Ovary (tissue), 9 donors: ENCODE data around the gene FUBP3. TPM values are rescaled to one million over a fixed set of nuclear protein-coding genes. Genes with fewer than 3 reads are reported as not detected.

ENCODE experiments used
- DNase-seq, 5 donors: peaks; one replicate each; pipeline ENCODE4 v3.0.0-alpha.2; 2019 to 2020
- H3K27ac ChIP-seq, 2 donors: fragments of 200-600 bp; one replicate each; pipeline versions ENCODE4 v1.5.1 to v1.8.0; 2019 to 2022
- H3K27me3 ChIP-seq: fragments of 200-600 bp; one replicate; pipeline ENCODE4 v1.8.0; 2022
- H3K36me3 ChIP-seq: fragments of 200-600 bp; sonication (generic); one replicate; pipeline ENCODE4 v1.5.1; 2019
- H3K4me1 ChIP-seq: one replicate; pipeline ENCODE4 v1.8.1; 2013; ENCODE audit warnings: mild to moderate bottlenecking, moderate library complexity; ENCODE audit not compliant: insufficient read depth
- H3K4me3 ChIP-seq: fragments of 200-600 bp; sonication (generic); one replicate; pipeline ENCODE4 v1.5.1; 2017
- H3K9me3 ChIP-seq, 2 donors: fragments of 200-600 bp in 1 of 2; sonication (generic) in 1 of 2; one replicate each; pipeline versions ENCODE4 v1.5.1 to v1.8.1; 2013 to 2019; ENCODE audit warnings: mild to moderate bottlenecking in 1 of 2, moderate library complexity in 1 of 2
- EP300 ChIP-seq: sonication (generic); formaldehyde crosslinking; IDR thresholded peaks from one replicate; pipeline ENCODE4 v1.6.1; 2017; ENCODE audit warnings: antibody characterized with exemption
- POLR2A ChIP-seq: fragments of 450-650 bp; IDR thresholded peaks from one replicate; pipeline ENCODE4 v1.6.1; 2017; ENCODE audit warnings: antibody characterized with exemption, mild to moderate bottlenecking, moderate library complexity
- WGBS, 3 donors: extraction: QIAGEN DNeasy Blood & Tissue Kit in 1 of 3; methylation state at CpG; one replicate each; pipeline versions ENCODE4 v1.1.5 to v1.1.7; 2013 to 2017; 5-methylcytosine and 5-hydroxymethylcytosine counted together
- intact Hi-C, 4 donors: fragments of 100-400 bp; cut with DNase I; formaldehyde crosslinking; loops; one replicate each; pipeline versions ENCODE4 v1.11.0 to v1.15.1; 2022 to 2023
- polyA plus RNA-seq, 2 donors: library from polyadenylated mRNA; stranded (reverse); fragments of 200-250 nt in 1 of 2; fragments of 350-450 nt in 1 of 2; fragmentation: Illumina TruSeq in 1 of 2; extraction: RNeasy Lipid Tissue Mini Kit (QIAGEN cat#74804) in 1 of 2; gene quantifications; one replicate each; pipeline ENCODE4 v1.2.3, GENCODE V29; 2013 to 2014
- total RNA-seq, 7 donors: library from RNA; depleted of rRNA in 2 of 7; stranded (reverse); fragments of >200 nt in 2 of 7; fragmentation: NEBNext Ultra II Directional in 3 of 7; extraction: Animal tissue kit (Norgen Biotek cat#: 25700) in 3 of 7; gene quantifications; one replicate each; pipeline versions ENCODE4 v1.1.0 to v1.2.4, GENCODE V29; 2016 to 2023
- TF ChIP-seq, protein P1 (sequence below), 3 donors: fragments of 450-650 bp in 2 of 3; fragments of 200-600 bp in 1 of 3; IDR thresholded peaks; one replicate each; pipeline versions ENCODE4 v1.5.1 to v1.8.0; 2016 to 2022; ENCODE audit warnings: antibody characterized with exemption in 3 of 3, mild to moderate bottlenecking in 1 of 3
- donor health status: DM: no; HTN: no; CAD: no; lungs with moderate emphysema.
- donor health status: DM: no; HTN: no; CAD: no.
- donor health status: Bipolar disorder and iron deficiency.
- donor health status: DM: yes; HTN: yes; CAD: no.
- donor health status: DM: no; HTN: no; CAD: no.
- donor health status: DM: yes; HTN: yes; CAD: no.

Gene FUBP3
- total and polyA plus RNA-seq, 9 donors, result 15.5 to 54.3 (median 44.4) TPM

DNA sequence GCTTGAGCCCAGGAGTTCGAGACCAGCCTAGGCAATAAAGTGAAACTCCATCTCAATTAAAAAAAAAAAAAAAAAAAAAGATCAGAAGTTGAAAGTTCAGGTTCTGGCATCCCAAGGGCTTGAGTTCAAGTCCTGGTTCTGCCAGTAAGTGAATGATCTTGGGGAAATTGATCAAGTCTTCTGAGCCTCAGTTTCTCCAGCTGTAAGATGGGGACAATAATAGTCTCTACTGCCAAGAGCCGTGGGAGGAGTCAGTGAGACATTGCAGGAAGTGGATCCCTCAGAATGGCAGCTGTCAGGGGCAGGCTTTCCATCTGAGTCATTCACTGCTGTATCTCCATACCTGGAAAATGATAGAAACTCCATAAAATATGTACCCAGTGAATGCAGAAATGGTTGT, 37.8 kb upstream of the FUBP3 start:
- Histone ChIP-seq H3K4me3 (no peak overlapping the region), H3K27ac (no peak overlapping the region), H3K9me3 (no peaks in the 10 kb centered on the region), H3K4me1 (no peaks in the 10 kb centered on the region), H3K36me3 (no peaks in the 10 kb centered on the region), H3K27me3 (no peaks in the 10 kb centered on the region)
- DNase-seq, result no peak
- WGBS, 3 donors, result 73 to 82% (median 78%) methylated on average over 2 of the region's 2 CpGs
- TF ChIP-seq EP300 (no peak), POLR2A (no peak)
- TF ChIP-seq, protein P1, sequence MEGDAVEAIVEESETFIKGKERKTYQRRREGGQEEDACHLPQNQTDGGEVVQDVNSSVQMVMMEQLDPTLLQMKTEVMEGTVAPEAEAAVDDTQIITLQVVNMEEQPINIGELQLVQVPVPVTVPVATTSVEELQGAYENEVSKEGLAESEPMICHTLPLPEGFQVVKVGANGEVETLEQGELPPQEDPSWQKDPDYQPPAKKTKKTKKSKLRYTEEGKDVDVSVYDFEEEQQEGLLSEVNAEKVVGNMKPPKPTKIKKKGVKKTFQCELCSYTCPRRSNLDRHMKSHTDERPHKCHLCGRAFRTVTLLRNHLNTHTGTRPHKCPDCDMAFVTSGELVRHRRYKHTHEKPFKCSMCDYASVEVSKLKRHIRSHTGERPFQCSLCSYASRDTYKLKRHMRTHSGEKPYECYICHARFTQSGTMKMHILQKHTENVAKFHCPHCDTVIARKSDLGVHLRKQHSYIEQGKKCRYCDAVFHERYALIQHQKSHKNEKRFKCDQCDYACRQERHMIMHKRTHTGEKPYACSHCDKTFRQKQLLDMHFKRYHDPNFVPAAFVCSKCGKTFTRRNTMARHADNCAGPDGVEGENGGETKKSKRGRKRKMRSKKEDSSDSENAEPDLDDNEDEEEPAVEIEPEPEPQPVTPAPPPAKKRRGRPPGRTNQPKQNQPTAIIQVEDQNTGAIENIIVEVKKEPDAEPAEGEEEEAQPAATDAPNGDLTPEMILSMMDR (IDR thresholded peaks at IDR 0.05), result no peak
- intact Hi-C loops, result no loop called here

DNA sequence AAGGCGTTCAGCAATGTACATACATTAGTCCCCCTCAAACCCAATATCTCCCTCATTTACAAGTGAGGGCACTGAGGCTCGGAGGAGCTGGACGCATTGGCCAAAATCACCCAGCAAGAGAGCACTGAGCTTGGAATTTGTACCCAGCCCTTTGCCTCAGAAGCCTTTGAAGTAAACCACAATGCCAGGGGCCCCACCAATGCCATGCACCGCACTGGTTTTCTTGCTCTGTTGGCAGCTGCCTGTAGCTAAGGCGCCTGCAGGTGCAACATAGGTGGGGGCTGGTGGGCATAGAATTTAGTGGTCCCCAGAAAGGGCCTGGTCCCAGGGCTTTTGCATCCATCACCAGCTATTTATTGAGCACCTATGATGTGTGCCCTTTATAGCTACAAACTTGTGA, 37.3 kb upstream of the FUBP3 start:
- intact Hi-C loops, result no loop called here
- Histone ChIP-seq H3K4me3 (no peak overlapping the region), H3K4me1 (no peaks in the 10 kb centered on the region), H3K9me3 (no peaks in the 10 kb centered on the region), H3K27me3 (no peaks in the 10 kb centered on the region), H3K36me3 (no peaks in the 10 kb centered on the region), H3K27ac (no peak overlapping the region)
- TF ChIP-seq, protein P1 (IDR thresholded peaks at IDR 0.05), result no peak
- no peak for TF ChIP-seq EP300
- TF ChIP-seq POLR2A, result no peak
- 70 to 81% (median 70%) methylated on average over 5 of the region's 5 CpGs for WGBS, 3 donors
- no peak for DNase-seq

DNA sequence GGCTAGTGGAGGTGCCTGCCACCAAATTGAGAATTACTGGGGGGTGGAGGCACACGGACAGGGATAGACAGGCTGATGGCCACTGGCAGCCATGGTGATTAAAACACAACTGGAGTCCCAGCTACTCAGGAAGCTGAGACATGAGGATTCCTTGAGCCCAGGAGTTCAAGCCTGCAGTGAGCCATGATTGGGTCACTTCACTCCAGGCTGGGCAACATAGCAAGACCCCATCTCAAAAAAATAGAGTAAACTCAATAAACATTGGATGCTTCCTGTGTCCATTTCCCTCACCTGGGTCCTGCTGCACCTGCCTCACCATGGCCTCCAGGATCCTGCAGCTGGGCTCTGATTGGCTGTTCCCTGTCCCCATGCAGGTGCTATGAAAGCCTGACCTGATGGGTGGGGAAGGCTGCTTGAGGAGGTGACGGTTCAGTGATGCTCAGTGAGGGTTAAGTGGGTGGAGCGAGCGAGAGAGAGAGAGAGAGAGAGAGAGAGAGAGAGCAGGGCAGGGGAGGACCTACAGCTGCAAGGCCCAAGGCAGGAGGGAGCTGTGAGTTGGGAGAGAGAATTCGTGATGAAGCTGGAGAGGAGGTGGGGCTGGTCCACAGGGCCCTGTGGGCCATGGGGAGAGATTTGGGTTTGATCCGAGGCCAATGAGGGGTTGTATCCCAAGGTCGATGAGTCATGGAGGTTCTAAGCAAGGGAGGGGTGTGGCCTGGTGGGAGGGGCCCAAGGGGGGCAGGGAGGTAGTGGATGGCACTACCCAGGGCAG, 36.7 kb upstream of the FUBP3 start:
- H3K9me3 ChIP-seq, result no peaks in the 10 kb centered on the region
- no peaks in the 10 kb centered on the region for H3K4me1 ChIP-seq
- 42 to 45% (median 45%) methylated on average over 7 of the region's 7 CpGs for WGBS, 3 donors
- no peak overlapping the region for H3K27ac ChIP-seq
- TF ChIP-seq POLR2A (no peak), EP300 (no peak)
- TF ChIP-seq, protein P1 (IDR thresholded peaks at IDR 0.05), result no peak
- H3K27me3 ChIP-seq, result no peaks in the 10 kb centered on the region
- intact Hi-C loops, result no loop called here
- no peaks in the 10 kb centered on the region for H3K36me3 ChIP-seq
- DNase-seq, result no peak
- H3K4me3 ChIP-seq, result no peak overlapping the region

DNA sequence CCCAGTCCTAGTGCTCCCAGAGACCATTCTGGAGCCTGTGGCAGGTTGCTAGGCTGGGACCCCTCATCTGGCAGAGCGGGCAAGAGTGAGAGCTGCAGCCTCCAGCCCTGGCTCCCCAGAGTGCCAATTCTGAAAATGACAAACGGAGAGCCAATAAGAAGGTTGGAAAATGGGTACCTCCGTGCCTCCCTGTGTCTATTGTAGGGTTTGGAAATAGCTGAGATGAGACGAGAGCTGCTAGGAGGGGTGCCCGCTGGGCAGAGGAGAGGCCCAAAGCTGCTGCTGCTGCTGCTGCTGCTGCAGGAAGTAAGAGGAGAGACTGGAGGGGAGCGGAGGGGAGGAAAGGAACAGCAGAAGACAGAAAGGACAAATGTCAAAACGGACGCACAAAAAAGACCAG, 36.0 kb upstream of the FUBP3 start:
- intact Hi-C loops, result no loop called here
- no peak for DNase-seq
- Histone ChIP-seq H3K36me3 (no peaks in the 10 kb centered on the region), H3K27ac (no peak overlapping the region), H3K27me3 (no peaks in the 10 kb centered on the region), H3K9me3 (no peaks in the 10 kb centered on the region), H3K4me1 (no peaks in the 10 kb centered on the region), H3K4me3 (no peak overlapping the region)
- WGBS, 3 donors, result 78 to 79% (median 79%) methylated on average over 8 of the region's 8 CpGs
- TF ChIP-seq, protein P1 (IDR thresholded peaks at IDR 0.05), result no peak
- no peak for TF ChIP-seq EP300
- no peak for TF ChIP-seq POLR2A
